Measurements from ENCODE around the gene IL4I1. TPM values are rescaled to one million over a fixed set of nuclear protein-coding genes. Genes with fewer than 3 reads are reported as not detected.

The IL4I1 gene
- polyA plus RNA-seq, 1 of the 3 experiments (the other 2 are of a cell fraction) = 0.35 TPM

DNA sequence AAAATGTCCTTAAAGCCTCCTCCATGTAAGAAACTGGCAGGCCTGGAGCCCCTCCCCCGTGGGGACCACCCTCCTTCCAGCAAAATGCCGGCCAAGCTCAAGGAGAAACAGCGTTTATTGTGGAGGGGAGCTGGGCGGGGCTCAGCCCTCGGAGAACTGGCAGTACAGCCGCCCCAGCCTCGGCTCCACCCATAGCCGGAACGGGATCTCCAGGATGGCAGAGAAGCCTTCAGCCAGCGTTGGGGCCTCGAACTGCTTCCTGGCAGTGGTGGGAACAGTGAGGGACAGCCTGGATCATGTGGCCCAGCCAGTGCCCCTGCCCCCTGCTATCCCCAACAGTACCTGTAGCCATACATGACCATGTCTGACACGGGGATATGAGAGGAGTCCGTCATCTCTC lies 35.6 kb downstream of the IL4I1 start (continued):
- TF ChIP-seq, protein P1, sequence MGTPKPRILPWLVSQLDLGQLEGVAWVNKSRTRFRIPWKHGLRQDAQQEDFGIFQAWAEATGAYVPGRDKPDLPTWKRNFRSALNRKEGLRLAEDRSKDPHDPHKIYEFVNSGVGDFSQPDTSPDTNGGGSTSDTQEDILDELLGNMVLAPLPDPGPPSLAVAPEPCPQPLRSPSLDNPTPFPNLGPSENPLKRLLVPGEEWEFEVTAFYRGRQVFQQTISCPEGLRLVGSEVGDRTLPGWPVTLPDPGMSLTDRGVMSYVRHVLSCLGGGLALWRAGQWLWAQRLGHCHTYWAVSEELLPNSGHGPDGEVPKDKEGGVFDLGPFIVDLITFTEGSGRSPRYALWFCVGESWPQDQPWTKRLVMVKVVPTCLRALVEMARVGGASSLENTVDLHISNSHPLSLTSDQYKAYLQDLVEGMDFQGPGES (IDR thresholded peaks at IDR 0.05; ENCODE audit: low read depth, low read length) = no peak
- TF ChIP-seq PBX3 (IDR thresholded peaks at IDR 0.05) = no peak; the same call in 1 of the 2 replicates
- TF ChIP-seq USF2 (IDR thresholded peaks at IDR 0.05; ENCODE audit: borderline replicate concordance, low read depth, low read length) = no peak

- H4K20me1 ChIP-seq (ENCODE audit: insufficient read depth) = peaks cover 52% of the 10 kb centered on the region
- CTCF ChIA-PET = no interaction called here
- no peaks in the 10 kb centered on the region for H3K27me3 ChIP-seq (ENCODE audit: insufficient read depth)
- H3K9ac ChIP-seq = no peak overlapping the region
- H3K36me3 ChIP-seq (replicated peaks in 1 of 2; ENCODE audit: control insufficient read depth in 1 of 2, insufficient read depth in 2 of 2, low read length in 1 of 2) = peaks cover 26 to 66% of the 10 kb centered on the region in 2 experiments
- 80% methylated on average over 11 of the region's 17 CpGs for WGBS (ENCODE audit: low lambda C conversion rate)
- POLR2A ChIA-PET = interaction anchor here (0.9 to 1.9 kb wide), 2 partner anchors 9 kb away, joined by 3 to 16 read pairs; partner anchors contain the start of gene PTOV1
- H3K9me3 ChIP-seq = no peaks in the 10 kb centered on the region
- H3K9me2 ChIP-seq = no peaks in the 10 kb centered on the region
- H3K4me3 ChIP-seq (ENCODE audit: low read depth in 2 of 2, low read length in 1 of 2) = no peak overlapping the region
- no peak overlapping the region for H2AFZ ChIP-seq (ENCODE audit: low read depth)
- peaks cover 28% of the 10 kb centered on the region for H3K79me2 ChIP-seq (ENCODE audit: insufficient read depth)
- peak overlapping the region in 1 of 2 experiments; percentile 40; a peak in 2 of 4 replicates for H3K27ac ChIP-seq (ENCODE audit: low read depth in 2 of 2, low read length in 1 of 2)
- H3F3A ChIP-seq (replicated peaks; ENCODE audit: insufficient read depth) = peaks cover 41% of the 10 kb centered on the region
- no peak overlapping the region for H3K4me2 ChIP-seq
- no peak for DNase-seq
- no peak for TF ChIP-seq GABPA (IDR thresholded peaks at IDR 0.05; ENCODE audit: low read depth)
- TF ChIP-seq, protein P1 (IDR thresholded peaks at IDR 0.05; ENCODE audit: low read depth, low read length) = no peak
- no peak for TF ChIP-seq JUND (IDR thresholded peaks at IDR 0.05)
- no peak for TF ChIP-seq GATA2 (CRISPR knock-in tag; IDR thresholded peaks at IDR 0.05)
- TF ChIP-seq ELF1 (IDR thresholded peaks at IDR 0.05) = no peak
- TF ChIP-seq CHD2 (IDR thresholded peaks at IDR 0.05; ENCODE audit: low read length, partially characterized antibody) = no peak
- no peak for TF ChIP-seq RCOR1 (IDR thresholded peaks at IDR 0.05; ENCODE audit: low read length)
- TF ChIP-seq NRF1 (IDR thresholded peaks at IDR 0.05; ENCODE audit: low read depth, low read length) = no peak
- TF ChIP-seq TAF1 (IDR thresholded peaks at IDR 0.05; ENCODE audit: borderline replicate concordance, low read depth, low read length) = no peak
- TF ChIP-seq, protein P2, sequence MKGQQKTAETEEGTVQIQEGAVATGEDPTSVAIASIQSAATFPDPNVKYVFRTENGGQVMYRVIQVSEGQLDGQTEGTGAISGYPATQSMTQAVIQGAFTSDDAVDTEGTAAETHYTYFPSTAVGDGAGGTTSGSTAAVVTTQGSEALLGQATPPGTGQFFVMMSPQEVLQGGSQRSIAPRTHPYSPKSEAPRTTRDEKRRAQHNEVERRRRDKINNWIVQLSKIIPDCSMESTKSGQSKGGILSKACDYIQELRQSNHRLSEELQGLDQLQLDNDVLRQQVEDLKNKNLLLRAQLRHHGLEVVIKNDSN (IDR thresholded peaks at IDR 0.05; ENCODE audit: borderline replicate concordance, low read depth) = no peak
- TF ChIP-seq NFIC (IDR thresholded peaks at IDR 0.05; ENCODE audit: borderline replicate concordance) = no peak
- no peak for TF ChIP-seq FOXM1 (IDR thresholded peaks at IDR 0.05; ENCODE audit: low read depth)
- TF ChIP-seq RFX5 (IDR thresholded peaks at IDR 0.05; ENCODE audit: low read length) = no peak
- TF ChIP-seq TCF12 (IDR thresholded peaks at IDR 0.05) = no peak
- TF ChIP-seq YY1 (IDR thresholded peaks at IDR 0.05; ENCODE audit: low read depth) = no peak
- no peak for TF ChIP-seq FOSL2 (IDR thresholded peaks at IDR 0.05; ENCODE audit: borderline replicate concordance, low read depth)
- no peak for TF ChIP-seq MEF2A (IDR thresholded peaks at IDR 0.05; ENCODE audit: borderline replicate concordance, low read depth)
- TF ChIP-seq, protein P3, sequence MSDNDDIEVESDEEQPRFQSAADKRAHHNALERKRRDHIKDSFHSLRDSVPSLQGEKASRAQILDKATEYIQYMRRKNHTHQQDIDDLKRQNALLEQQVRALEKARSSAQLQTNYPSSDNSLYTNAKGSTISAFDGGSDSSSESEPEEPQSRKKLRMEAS (IDR thresholded peaks at IDR 0.05; ENCODE audit: low read depth) = no peak
- no peak for TF ChIP-seq ZBTB33 (IDR thresholded peaks at IDR 0.05; ENCODE audit: borderline replicate concordance, low read depth)
- peaks cover 12 to 13% of the 10 kb centered on the region in 2 experiments; a peak in 2 of 4 replicates for H3K4me1 ChIP-seq (ENCODE audit: control insufficient read depth in 1 of 2, insufficient read depth in 2 of 2, low read depth in 1 of 2, low read length in 1 of 2)
Observed at GRCh38 chr19:49860336-49861102, 36.2 kb downstream of the IL4I1 start.
